Measurements from ENCODE around the gene CCR2.
"Not testable (repeated sequence)": the region's sequence is repeated elsewhere in the genome, so short reads cannot be mapped to it uniquely, and the experiment has no call there.

Gene CCR2

DNA sequence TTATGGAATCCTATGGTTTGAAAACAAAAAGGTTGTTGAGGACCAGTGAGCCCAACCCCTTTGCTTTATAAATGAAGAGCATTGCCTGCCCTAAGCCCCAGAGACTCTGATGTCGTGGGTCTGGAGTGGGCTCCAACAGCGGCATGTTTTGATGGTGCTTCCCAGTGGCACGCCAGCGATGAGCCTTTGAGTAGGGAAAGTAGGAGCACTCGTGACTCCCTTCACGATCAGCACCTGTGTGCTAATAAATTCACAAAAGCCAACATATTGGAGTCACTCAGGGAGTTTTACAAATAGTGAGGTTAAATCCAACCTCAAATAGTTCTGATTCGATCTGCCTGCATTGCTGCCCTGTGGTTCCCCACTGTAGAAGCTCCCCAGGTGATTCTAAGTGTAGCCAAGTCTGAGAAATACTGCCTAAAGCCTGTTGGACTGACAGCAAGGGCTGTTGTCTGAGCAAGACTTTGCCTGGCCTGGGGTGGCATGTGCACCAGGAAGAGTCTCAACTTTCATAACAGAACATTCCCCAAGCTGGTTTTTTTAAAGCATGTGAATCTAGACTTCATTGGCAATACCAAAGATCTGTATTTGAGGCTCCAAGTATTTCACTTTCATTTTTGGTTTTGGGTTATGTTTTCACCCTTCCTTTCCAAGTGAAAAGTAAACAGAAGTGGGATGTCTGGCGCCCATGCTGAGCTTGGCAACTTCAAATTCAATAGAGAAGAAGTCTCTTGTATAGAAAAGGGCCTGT is 26.7 kb downstream of the CCR2 start:
- DNase-seq, result peak; percentile 75

DNA sequence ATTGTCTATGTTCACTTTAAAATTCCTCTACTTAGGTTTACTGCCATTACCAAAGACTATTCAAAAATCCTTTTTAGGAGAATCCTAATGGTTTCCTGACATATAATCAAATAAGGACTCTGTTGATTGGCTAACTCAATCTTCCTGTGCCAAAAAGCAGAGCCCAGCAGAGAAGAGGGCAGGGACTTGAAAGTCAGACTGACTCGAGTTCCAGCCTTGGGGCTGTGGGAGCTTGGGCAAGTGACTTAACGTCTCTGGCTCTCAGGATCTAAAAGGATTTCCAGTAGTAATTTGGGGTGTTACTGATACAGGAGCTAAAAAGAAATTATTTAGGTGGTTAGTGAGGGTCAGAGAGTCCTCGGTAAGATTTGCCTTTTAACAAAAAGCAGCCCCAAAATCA is 27.7 kb downstream of the CCR2 start:
- no peak for DNase-seq

DNA sequence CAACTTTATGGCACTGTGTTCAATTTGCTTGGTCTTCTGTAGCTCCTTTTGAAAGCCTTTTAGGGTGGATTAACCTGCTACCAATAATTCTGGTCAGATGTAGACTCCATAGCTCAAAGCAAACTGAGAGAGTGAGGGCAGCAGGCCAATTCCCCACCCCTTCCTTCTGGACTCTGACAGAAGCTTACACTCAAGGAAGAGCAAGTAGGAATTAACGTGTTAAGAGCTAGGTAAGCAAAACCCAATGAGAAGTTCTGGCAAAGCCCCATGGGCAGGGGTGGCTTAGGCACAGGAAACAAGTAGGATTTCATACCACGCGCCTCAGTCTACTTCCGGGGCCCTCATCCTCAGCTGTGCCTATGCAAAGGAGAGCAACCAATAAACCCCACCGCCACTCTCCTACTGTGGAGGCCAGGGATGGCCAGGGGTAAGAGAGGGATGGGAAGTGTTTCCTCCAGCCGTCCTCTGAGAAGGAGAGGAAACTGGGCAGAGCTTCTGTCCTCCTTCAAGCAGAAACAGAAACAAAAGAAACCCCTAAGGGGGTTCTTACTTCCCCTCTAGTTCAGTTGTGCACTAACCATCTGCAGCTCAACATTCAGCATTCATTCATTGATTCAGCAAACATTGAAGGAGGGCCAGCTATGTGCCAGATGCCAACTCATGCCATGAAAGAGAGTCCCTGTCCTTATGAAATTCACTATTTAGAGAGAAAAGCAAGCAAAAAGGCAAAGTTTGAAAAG is 29.5 kb downstream of the CCR2 start:
- DNase-seq, result peak; percentile 86

- peak; percentile 70 for DNase-seq
These were observed 30.0 kb downstream of the CCR2 start for GRCh38 chr3:46383951-46384330.

DNA sequence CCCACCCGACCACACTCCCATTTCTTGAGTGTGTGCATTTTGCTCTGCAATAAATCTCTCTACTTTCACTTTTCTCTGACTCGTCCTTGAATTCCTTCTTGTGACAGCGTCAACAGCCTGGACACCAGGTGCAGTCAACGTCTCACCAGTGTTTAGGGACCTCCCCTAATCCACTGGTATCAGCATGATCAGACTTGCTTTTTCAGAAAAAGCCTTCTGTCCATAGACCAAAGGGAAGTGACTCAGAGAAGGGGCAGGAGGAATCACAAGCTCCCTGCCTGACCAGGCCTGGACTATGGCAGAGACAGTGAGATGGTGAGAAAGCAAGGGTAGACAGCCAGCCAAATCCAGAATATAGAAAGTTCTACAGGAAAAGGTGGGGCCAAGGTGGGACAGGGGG is 32.3 kb downstream of the CCR2 start:
- peak; percentile 92 for DNase-seq

DNA sequence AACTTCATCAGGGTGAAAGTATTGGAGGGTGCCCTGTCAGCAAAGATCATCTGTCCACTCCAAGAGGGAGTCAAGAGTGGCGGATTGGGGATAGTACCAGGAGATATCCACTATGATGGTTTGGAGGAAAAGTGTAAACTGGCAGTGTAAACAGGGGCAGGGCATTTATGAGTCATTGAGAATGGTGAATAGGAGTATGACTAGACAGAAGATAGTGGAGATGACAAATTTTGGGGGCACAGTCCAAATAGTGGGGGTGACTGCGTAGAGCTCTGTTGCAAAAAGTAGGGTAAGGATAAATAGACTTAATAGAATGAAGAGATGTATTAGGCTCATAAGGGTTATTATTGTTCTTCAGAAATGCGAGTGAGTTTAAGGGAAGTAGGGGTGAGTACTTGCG is 34.9 kb downstream of the CCR2 start:
- DNase-seq, result not testable (repeated sequence)

DNA sequence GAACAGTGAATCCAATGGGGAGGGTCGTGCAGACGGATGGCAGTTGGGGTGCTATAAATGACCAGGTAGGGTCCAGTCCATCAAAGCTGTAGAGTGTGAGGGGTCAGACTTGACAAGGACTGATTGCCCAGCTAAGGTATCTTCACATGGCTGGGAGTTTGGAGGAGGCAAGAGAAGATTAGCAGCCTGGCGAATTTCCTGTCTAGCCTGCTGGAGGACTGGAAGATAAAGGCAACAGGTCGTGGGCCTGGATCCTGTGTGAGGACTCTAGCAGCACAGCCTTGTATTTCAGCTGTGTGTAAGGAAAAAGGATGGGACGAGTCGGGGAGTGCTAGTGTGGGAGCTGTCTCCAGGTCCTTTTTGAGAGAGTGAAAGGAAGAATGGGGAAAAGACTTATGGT is 35.4 kb downstream of the CCR2 start:
- DNase-seq, result no peak

- DNase-seq, result peak; percentile 68
These were observed 37.6 kb downstream of the CCR2 start for GRCh38 chr3:46391526-46391925.

- no peak for DNase-seq
These were observed 39.1 kb downstream of the CCR2 start for GRCh38 chr3:46393011-46393410.

DNA sequence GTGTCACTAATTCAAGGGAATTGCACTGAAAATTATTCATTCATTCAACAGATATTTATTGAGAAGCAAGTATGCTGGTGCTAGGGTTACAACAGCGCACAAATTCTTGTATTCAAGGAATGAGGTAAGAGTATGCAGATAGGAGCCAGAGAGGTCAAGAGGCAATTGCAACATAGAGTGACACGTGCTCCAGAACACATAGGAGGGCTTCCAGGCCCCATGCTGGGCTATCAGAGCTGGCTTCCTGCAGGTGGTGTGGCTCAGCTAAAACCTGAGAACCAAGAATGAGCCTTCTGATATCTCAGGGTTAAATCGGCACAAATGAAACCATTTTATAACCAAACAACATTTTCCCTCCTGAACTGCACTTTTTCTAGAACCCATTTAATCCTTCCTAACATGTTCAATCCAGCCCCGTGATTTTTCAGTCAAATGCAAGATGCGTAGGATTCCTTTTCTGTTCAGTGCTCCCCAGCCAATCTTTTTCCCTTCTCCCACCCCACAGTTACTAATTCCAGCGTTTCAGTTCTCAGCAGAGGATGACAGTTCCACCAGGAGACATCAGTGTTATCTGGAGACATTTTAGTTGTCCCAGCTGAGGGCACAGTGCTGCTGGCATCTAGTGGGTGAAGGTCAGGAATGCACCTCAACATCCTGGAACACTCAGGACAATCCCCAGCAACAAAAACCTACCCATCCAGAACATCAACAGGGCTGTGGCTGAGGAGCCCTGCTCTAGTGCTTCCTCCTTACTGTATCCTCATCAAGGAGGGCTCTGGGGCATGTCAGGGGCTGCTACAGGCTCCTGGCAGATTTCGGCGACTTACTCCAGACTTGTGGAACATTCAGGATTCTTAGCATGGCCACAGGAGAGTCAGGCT is 39.9 kb downstream of the CCR2 start:
- DNase-seq, result no peak

DNA sequence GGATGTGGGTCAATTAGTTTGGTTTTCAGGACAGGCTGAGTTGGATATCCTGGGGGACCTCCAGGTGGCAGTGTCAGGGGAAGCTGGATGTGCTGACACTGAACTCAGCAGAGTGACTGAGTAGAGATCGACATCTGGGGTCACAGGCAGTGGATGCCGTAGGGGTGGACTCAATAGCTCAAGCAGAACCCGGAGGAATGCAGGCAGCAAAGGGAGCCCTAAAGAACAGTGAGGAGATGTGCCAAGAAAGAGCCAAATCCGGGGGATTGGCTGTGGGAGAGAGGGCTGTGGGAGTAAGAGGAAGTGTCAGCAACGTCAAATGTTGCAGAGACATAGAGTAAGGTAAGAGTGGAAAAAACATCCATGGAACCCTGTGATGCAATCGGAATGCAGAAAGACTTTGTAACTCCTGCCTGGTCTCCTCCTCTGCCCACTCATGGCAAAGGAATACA is 41.3 kb downstream of the CCR2 start:
- peak; percentile 28 for DNase-seq

- no peak for DNase-seq
These were observed 42.0 kb downstream of the CCR2 start for GRCh38 chr3:46395766-46396530.

- no peak for DNase-seq
These were observed 43.2 kb downstream of the CCR2 start for GRCh38 chr3:46397111-46397510.

DNA sequence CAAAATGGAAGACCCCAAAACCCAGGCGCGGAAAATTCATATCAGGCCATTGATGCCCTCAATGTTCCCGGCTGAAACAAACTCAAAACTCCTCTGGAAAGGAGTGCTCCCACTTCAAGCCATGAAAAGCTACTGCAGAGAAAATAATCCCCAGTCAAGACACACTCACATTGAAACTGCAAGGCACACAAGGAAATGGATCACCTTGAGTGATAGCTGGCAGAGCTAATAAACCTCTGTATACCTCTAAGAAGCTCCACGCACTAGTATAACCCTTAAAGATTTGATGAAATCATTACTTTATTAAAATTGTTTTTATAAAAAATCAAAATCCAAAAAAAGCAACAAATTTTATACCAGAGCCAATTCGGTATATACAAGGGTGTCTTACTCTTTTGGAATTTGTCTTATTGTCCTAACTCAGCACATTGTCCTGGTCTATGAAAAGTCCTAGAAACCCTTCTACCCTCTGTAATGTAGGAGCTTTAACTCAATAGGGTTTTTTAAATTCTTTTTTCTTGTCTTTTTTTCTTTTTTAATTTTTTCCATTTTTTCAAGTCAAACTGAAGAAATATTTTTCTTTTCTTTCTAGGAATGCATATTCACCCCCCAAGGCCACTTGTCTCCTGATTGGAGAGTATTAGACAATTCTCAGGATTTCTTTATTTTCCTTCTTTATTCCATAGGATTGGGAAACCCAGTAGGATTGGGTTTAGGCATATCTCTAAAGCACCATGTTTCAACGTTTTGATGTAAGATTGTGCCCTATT is 44.5 kb downstream of the CCR2 start:
- no peak for DNase-seq

- DNase-seq, result no peak
These were observed 45.2 kb downstream of the CCR2 start for GRCh38 chr3:46399098-46399497.

DNA sequence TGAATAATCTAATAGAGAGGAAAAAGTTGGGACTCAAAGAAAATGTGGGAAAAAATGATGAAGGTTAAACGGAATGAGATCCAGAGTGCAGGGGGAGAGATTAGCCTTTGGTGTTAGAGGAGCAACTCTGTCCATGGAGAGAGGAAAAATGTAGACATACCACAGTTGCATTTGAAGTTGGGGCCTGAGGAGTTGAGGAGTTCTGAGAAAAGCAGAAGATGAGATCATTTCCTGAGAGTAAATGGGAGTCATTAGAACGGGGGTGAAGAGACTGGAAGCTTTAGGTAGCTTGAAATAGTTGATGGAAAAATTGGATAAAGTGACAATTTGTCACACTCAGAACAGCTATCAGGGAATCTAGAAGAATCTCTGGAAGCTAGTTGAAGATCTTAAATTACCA is 45.6 kb downstream of the CCR2 start:
- DNase-seq, result no peak

GRCh38 chr3:46400000-46400734 is 46.3 kb downstream of the CCR2 start:
- DNase-seq, result no peak

DNA sequence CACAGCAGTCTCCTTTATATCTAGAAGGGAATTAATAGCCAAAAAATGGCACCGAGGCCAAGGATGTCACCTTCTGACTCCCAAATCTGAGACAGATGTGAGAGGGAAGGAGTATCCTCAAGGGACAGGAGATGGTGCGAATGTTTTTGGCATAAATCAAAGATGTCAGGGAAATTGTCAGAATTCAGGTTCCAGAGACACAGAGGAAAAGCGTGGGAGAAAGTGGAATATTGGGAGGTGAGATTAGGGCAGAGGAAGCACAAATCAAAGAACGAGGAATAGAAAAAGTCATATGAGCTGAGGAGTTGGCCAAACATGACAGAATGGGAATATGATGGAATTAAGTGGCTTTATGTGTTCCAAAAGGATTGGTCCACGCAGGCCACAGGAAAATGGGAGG is 46.9 kb downstream of the CCR2 start:
- no peak for DNase-seq

GRCh38 chr3:46401579-46401978 is 47.7 kb downstream of the CCR2 start:
- no peak for DNase-seq

DNA sequence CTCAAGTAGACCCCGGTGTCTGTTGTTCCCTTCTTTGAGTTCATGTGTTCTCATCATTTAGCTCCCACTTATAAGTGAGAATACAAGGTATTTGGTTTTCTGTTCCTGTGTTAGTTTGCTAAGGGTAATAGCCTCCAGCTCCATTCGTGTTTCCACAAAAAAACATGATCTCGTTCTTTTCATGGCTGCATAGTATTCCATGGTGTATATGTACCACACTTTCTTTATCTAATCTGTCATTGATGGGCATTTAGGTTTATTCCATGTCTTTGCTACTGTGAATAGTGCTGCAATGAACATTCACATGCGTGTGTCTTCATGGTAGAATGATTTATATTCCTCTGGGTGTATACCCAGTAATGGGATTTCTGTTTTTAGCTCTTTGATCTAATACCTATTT is 49.0 kb downstream of the CCR2 start:
- not testable (repeated sequence) for DNase-seq
